Measurements from ENCODE around the gene ONECUT3.

GRCh38 chr19:1744133-1744665 is 9.1 kb upstream of the ONECUT3 start:
- TF ChIP-seq, protein P1, sequence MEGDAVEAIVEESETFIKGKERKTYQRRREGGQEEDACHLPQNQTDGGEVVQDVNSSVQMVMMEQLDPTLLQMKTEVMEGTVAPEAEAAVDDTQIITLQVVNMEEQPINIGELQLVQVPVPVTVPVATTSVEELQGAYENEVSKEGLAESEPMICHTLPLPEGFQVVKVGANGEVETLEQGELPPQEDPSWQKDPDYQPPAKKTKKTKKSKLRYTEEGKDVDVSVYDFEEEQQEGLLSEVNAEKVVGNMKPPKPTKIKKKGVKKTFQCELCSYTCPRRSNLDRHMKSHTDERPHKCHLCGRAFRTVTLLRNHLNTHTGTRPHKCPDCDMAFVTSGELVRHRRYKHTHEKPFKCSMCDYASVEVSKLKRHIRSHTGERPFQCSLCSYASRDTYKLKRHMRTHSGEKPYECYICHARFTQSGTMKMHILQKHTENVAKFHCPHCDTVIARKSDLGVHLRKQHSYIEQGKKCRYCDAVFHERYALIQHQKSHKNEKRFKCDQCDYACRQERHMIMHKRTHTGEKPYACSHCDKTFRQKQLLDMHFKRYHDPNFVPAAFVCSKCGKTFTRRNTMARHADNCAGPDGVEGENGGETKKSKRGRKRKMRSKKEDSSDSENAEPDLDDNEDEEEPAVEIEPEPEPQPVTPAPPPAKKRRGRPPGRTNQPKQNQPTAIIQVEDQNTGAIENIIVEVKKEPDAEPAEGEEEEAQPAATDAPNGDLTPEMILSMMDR (conservative IDR thresholded peaks at IDR 0.05): no peak
- no peak for TF ChIP-seq EZH2 (IDR thresholded peaks at IDR 0.05; ENCODE audit: low read depth)

Measured in PC-9 (cell line).